Endothelial cell of umbilical vein (primary cell): ENCODE measurements around the gene LILRB5. TPM values are rescaled to one million over a fixed set of nuclear protein-coding genes. Genes with fewer than 3 reads are reported as not detected.
"Not testable (repeated sequence)": the region's sequence is repeated elsewhere in the genome, so short reads cannot be mapped to it uniquely, and the experiment has no call there.

Experiments
- BruUV-seq: library from RNA; stranded (reverse); fragments of 400-500 nt; replicated peaks from 2 replicates; lab custom pipeline; 2021; lab: Mats Ljungman, UMichigan
- CTCF ChIA-PET: fragments of 300-600, 350-600 bp; sonication (Branson Sonifier 250); formaldehyde crosslinking; loops from one replicate; lab custom pipeline; 2021; ENCODE audit warnings: antibody characterized with exemption, inconsistent platforms; lab: Charles Lee
- POLR2A ChIA-PET: fragments of 300-600, 350-600 bp; sonication (Branson Sonifier 250); formaldehyde crosslinking; loops from one replicate; lab custom pipeline; 2021; ENCODE audit warnings: antibody characterized with exemption, inconsistent platforms; lab: Charles Lee
- DNase-seq: peaks from one replicate; pipeline ENCODE4 v3.0.0-alpha.2; 2011; ENCODE audit warnings: low read depth, low spot score
- FAIRE-seq: peaks from 2 replicates; lab custom pipeline; 2011; peaks lifted over from hg19 to GRCh38; lab: Jason Lieb, UNC
- H2AFZ ChIP-seq: 2 replicates; pipeline ENCODE4 v1.6.0; 2012; ENCODE audit warnings: low read depth, low read length, control low read depth, inconsistent platforms
- H3K27ac ChIP-seq: 2 replicates; pipeline ENCODE4 v1.5.1; 2011; ENCODE audit warnings: low read depth, mild to moderate bottlenecking, control low read depth, low read length, moderate library complexity; ENCODE audit not compliant: insufficient read depth
- H3K27me3 ChIP-seq, 2 experiments: 2 replicates each; pipeline versions ENCODE4 v1.6.0 to v1.6.1; 2011; ENCODE audit warnings: low read length in 2 of 2, mixed read lengths in 1 of 2; ENCODE audit not compliant: control insufficient read depth in 2 of 2, insufficient read depth in 2 of 2
- H3K36me3 ChIP-seq, 2 experiments: 2 replicates in 1 of 2; 3 replicates in 1 of 2; pipeline ENCODE4 v1.5.1; 2011; ENCODE audit warnings: low read length in 2 of 2, mild to moderate bottlenecking in 1 of 2, moderate library complexity in 1 of 2; ENCODE audit not compliant: control insufficient read depth in 2 of 2, insufficient read depth in 2 of 2; ENCODE audit errors: extremely low read depth in 1 of 2
- H3K4me1 ChIP-seq: 3 replicates; pipeline ENCODE4 v1.5.1; 2011; ENCODE audit warnings: mild to moderate bottlenecking, low read length; ENCODE audit not compliant: control insufficient read depth, insufficient read depth; ENCODE audit errors: extremely low read depth
- H3K4me2 ChIP-seq: 2 replicates; pipeline ENCODE4 v1.6.1; 2011; ENCODE audit warnings: low read length, control low read depth, mixed read lengths; ENCODE audit not compliant: insufficient read depth
- H3K4me3 ChIP-seq, 3 experiments: fragments of 200-600 bp in 1 of 3; sonication (generic), shearing (Covaris generic) in 1 of 3; replicated peaks in 1 of 3; 2 replicates each; pipeline ENCODE4 v1.5.1; 2011 to 2016; ENCODE audit warnings: control low read depth in 3 of 3, low read length in 3 of 3, mild to moderate bottlenecking in 2 of 3, inconsistent platforms in 1 of 3, low read depth in 1 of 3, moderate library complexity in 1 of 3; ENCODE audit not compliant: insufficient read depth in 1 of 3
- H3K79me2 ChIP-seq: 2 replicates; pipeline ENCODE4 v1.6.0; 2012; ENCODE audit warnings: low read length, inconsistent platforms; ENCODE audit not compliant: control insufficient read depth, insufficient read depth
- H3K9ac ChIP-seq: replicated peaks from 2 replicates; pipeline ENCODE3; 2011; ENCODE audit warnings: low read length, control low read depth; ENCODE audit not compliant: insufficient read depth; ENCODE audit errors: extremely low read depth
- H3K9me1 ChIP-seq: replicated peaks from 3 replicates; pipeline ENCODE4 v1.6.0; 2011; ENCODE audit warnings: mild to moderate bottlenecking, low read length; ENCODE audit not compliant: control insufficient read depth, insufficient read depth; ENCODE audit errors: extremely low read depth
- H3K9me3 ChIP-seq: replicated peaks from 2 replicates; pipeline ENCODE4 v1.5.1; 2012; ENCODE audit warnings: low read length, inconsistent platforms; ENCODE audit not compliant: control insufficient read depth, insufficient read depth
- H4K20me1 ChIP-seq: replicated peaks from 2 replicates; pipeline ENCODE3; 2011; ENCODE audit warnings: mild to moderate bottlenecking, low read length; ENCODE audit not compliant: control insufficient read depth, insufficient read depth; ENCODE audit errors: extremely low read depth
- CTCF ChIP-seq, 2 donors: IDR thresholded peaks; 1 replicate in 1 of 2; 2 replicates in 1 of 2; pipeline ENCODE4 v1.5.1; 2011; ENCODE audit warnings: low read length in 2 of 2, mild to moderate bottlenecking in 2 of 2, moderate library complexity in 2 of 2, control low read depth in 1 of 2, inconsistent platforms in 1 of 2, low read depth in 1 of 2; ENCODE audit not compliant: insufficient read depth in 1 of 2; ENCODE audit errors: extremely low read depth in 1 of 2
- EZH2 ChIP-seq: IDR thresholded peaks from 2 replicates; pipeline ENCODE4 v1.6.1; 2012; ENCODE audit warnings: borderline replicate concordance, low read depth, mild to moderate bottlenecking, moderate library complexity, low read length, inconsistent platforms; ENCODE audit not compliant: severe bottlenecking
- FOS ChIP-seq: IDR thresholded peaks from 2 replicates; pipeline ENCODE4 v1.6.1; 2011; ENCODE audit warnings: mild to moderate bottlenecking, low read length, moderate library complexity, borderline replicate concordance; ENCODE audit not compliant: insufficient read depth
- GATA2 ChIP-seq: IDR thresholded peaks from 2 replicates; pipeline ENCODE4 v1.7.0; 2011; ENCODE audit warnings: low read depth, mild to moderate bottlenecking, moderate library complexity, mixed read lengths, low read length; ENCODE audit not compliant: insufficient read length, insufficient read depth
- JUN ChIP-seq: IDR thresholded peaks from 2 replicates; pipeline ENCODE4 v1.6.1; 2011; ENCODE audit warnings: borderline replicate concordance, low read depth; ENCODE audit not compliant: insufficient read length, insufficient read depth
- MAX ChIP-seq: IDR thresholded peaks from 2 replicates; pipeline ENCODE4 v1.6.1; 2011; ENCODE audit not compliant: insufficient read depth, insufficient read length
- MYC ChIP-seq: IDR thresholded peaks from one replicate; pipeline ENCODE4 v1.6.1; 2011; ENCODE audit warnings: mild to moderate bottlenecking, low read depth, low read length
- POLR2A ChIP-seq: IDR thresholded peaks from 2 replicates; pipeline ENCODE4 v1.6.1; 2012; ENCODE audit warnings: low read depth, mild to moderate bottlenecking, control low read depth, low read length
- POLR2AphosphoS5 ChIP-seq: IDR thresholded peaks from 2 replicates; pipeline ENCODE4 v1.6.1; 2012; ENCODE audit warnings: low read depth, mild to moderate bottlenecking, control low read depth, low read length, moderate library complexity; ENCODE audit not compliant: insufficient read depth
- dilution Hi-C: fragments of 300-500 bp; cut with MboI; formaldehyde crosslinking; loops from one replicate; pipeline ENCODE4 v1.15.0; 2019; ENCODE audit warnings: low sequenced_read_pairs; ENCODE audit not compliant: extremely low pct_ligation_motif_present
- intact Hi-C: fragments of 100-400 bp; cut with micrococcal nuclease; formaldehyde crosslinking; loops from one replicate; pipeline ENCODE4 v1.10.0; 2022
- polyA plus RNA-seq, 4 experiments: library from polyadenylated mRNA; depleted of rRNA in 3 of 4; stranded (reverse) in 3 of 4; unstranded in 1 of 4; fragments of >200 nt; gene quantifications; 2 replicates each; pipeline versions ENCODE4 v1.2.1 to v1.2.3, GENCODE V29; 2011 to 2012; ENCODE audit warnings: missing spikeins in 1 of 4
- total RNA-seq: library from RNA; stranded (reverse); gene quantifications from 2 replicates; pipeline ENCODE4 v1.2.3, GENCODE V29; 2021

Gene LILRB5
- total and polyA plus RNA-seq, 2 donors (not counting 3 experiments of a cell fraction or from before 2014, with no cell fraction given) = not detected

- dilution Hi-C loops (no loop called here), intact Hi-C loops (no loop called here)
- ChIA-PET POLR2A (no interaction called here), CTCF (no interaction called here)
- no peaks in the 10 kb centered on the region for H3K4me1 ChIP-seq
- H4K20me1 ChIP-seq = no peaks in the 10 kb centered on the region
- H3K36me3 ChIP-seq = no peaks in the 10 kb centered on the region
- BruUV-seq = no TSS peak
- no peaks in the 10 kb centered on the region for H3K79me2 ChIP-seq
- no peak overlapping the region for H3K4me3 ChIP-seq
- TF ChIP-seq POLR2A = no peak
- TF ChIP-seq JUN = no peak
- no peak for TF ChIP-seq FOS
- no peak for TF ChIP-seq CTCF (IDR thresholded peaks at IDR 0.05; ENCODE audit: extremely low read depth in 1 of 2, insufficient read depth in 1 of 2, low read depth in 1 of 2, low read length in 2 of 2)
- no peak for TF ChIP-seq MAX
- no peak for TF ChIP-seq EZH2
- TF ChIP-seq MYC = no peak
- no peak for TF ChIP-seq GATA2
- TF ChIP-seq POLR2AphosphoS5 = no peak
- FAIRE-seq (no peak), DNase-seq (no peak)
- H3K9ac ChIP-seq = no peak overlapping the region
- no peak overlapping the region for H3K27ac ChIP-seq
- H3K9me1 ChIP-seq = no peaks in the 10 kb centered on the region
- H3K4me2 ChIP-seq = no peak overlapping the region
- no peaks in the 10 kb centered on the region for H3K9me3 ChIP-seq
- peaks cover 3 to 6% of the 10 kb centered on the region in 2 experiments for H3K27me3 ChIP-seq
- no peak overlapping the region for H2AFZ ChIP-seq
Measured at GRCh38 chr19:54287456-54287855, 30.4 kb upstream of the LILRB5 start.

- CTCF ChIA-PET, H3K4me2 ChIP-seq, H3K4me3 ChIP-seq, intact Hi-C loops, H3K27ac ChIP-seq, H3K79me2 ChIP-seq, POLR2A ChIA-PET, H3K9me1 ChIP-seq, H4K20me1 ChIP-seq, H3K4me1 ChIP-seq, dilution Hi-C loops, H3K36me3 ChIP-seq, H3K9ac ChIP-seq, H3K27me3 ChIP-seq, FAIRE-seq, H2AFZ ChIP-seq, H3K9me3 ChIP-seq, BruUV-seq, DNase-seq: not testable (repeated sequence)
Measured at GRCh38 chr19:54286283-54286682, 29.2 kb upstream of the LILRB5 start.

GRCh38 chr19:54285427-54286056 is 28.5 kb upstream of the LILRB5 start:
- H3K9ac ChIP-seq, BruUV-seq, H3K4me3 ChIP-seq, H3K9me1 ChIP-seq, CTCF ChIA-PET, intact Hi-C loops, H3K4me2 ChIP-seq, POLR2A ChIA-PET, H3K4me1 ChIP-seq, H3K27me3 ChIP-seq, dilution Hi-C loops, H4K20me1 ChIP-seq, H3K79me2 ChIP-seq, H3K27ac ChIP-seq, H3K9me3 ChIP-seq, H3K36me3 ChIP-seq, FAIRE-seq, DNase-seq, H2AFZ ChIP-seq: not testable (repeated sequence)
